Measurements from ENCODE around the gene MINAR2. TPM values are rescaled to one million over a fixed set of nuclear protein-coding genes. Genes with fewer than 3 reads are reported as not detected.

MINAR2 gene
- total RNA-seq, 2 donors from 2014 or later = not detected

- intact Hi-C loops (cut with DNase I) = loop anchor here (2.0 to 5.0 kb wide), 3 partner anchors 82 to 1342 kb away; no protein-coding TSS in a partner anchor
- no peak for DNase-seq
- ATAC-seq = no peak
Measured at GRCh38 chr5:129770024-129770820, 22.3 kb downstream of the MINAR2 start.

- ATAC-seq = peak; percentile 53 to 68
- intact Hi-C loops (cut with DNase I) = loop anchor here (2.0 to 5.0 kb wide), 3 partner anchors 81 to 1341 kb away; no protein-coding TSS in a partner anchor
- peak; percentile 36 for DNase-seq
Measured at GRCh38 chr5:129771058-129771838, 23.4 kb downstream of the MINAR2 start.

- no peak for ATAC-seq
- no peak for DNase-seq
- intact Hi-C loops (cut with DNase I) = loop anchor here (5.0 kb wide), 2 partner anchors 79 to 1339 kb away; no protein-coding TSS in a partner anchor
Measured at GRCh38 chr5:129773376-129773775, 25.5 kb downstream of the MINAR2 start.

- intact Hi-C loops (cut with DNase I) = no loop called here
- ATAC-seq = peak in 1 of 2 donors; percentile 71
- no peak for DNase-seq
Measured at GRCh38 chr5:129781594-129781993, 33.7 kb downstream of the MINAR2 start.

- no peak for ATAC-seq
- intact Hi-C loops (cut with DNase I) = no loop called here
- DNase-seq = no peak
Measured at GRCh38 chr5:129803403-129803802, 55.5 kb downstream of the MINAR2 start.

- intact Hi-C loops (cut with DNase I) = no loop called here
- no peak for ATAC-seq
- no peak for DNase-seq
Measured at GRCh38 chr5:129804705-129805104, 56.8 kb downstream of the MINAR2 start.

- DNase-seq = no peak
- no peak for ATAC-seq
- intact Hi-C loops (cut with DNase I) = no loop called here
Measured at GRCh38 chr5:129807162-129807814, 59.4 kb downstream of the MINAR2 start.

Other genes starting within 250 kb of the MINAR2 start
- 1 to 10 TPM; 1.9 to 3.1 TPM for gene CHSY3, start 156.4 kb downstream of the MINAR2 start, total RNA-seq